Frontal cortex (tissue), 4 donors: ENCODE results near the gene KCNJ5. TPM values are rescaled to one million over a fixed set of nuclear protein-coding genes. Genes with fewer than 3 reads are reported as not detected.

Experiments used
- DNase-seq, 2 donors: peaks; one replicate each; pipeline ENCODE4 v3.0.0; 2012; ENCODE audit warnings: low spot score in 2 of 2
- FAIRE-seq: peaks from 2 replicates; lab custom pipeline; 2012; peaks lifted over from hg19 to GRCh38; lab: Jason Lieb, UNC
- total RNA-seq: library from RNA; depleted of rRNA; stranded (reverse); fragments of >200 nt; gene quantifications from one replicate; pipeline ENCODE4 v1.2.3, GENCODE V29; 2014
- donor health status: control.
- donor health status: control.
- donor health status: control.

Gene KCNJ5
- total RNA-seq, 1 donor from 2014 or later: 0.82 TPM

GRCh38 chr11:128892866-128893565 is 1.9 kb downstream of the KCNJ5 start:
- FAIRE-seq: no peak
- no peak for DNase-seq

DNA sequence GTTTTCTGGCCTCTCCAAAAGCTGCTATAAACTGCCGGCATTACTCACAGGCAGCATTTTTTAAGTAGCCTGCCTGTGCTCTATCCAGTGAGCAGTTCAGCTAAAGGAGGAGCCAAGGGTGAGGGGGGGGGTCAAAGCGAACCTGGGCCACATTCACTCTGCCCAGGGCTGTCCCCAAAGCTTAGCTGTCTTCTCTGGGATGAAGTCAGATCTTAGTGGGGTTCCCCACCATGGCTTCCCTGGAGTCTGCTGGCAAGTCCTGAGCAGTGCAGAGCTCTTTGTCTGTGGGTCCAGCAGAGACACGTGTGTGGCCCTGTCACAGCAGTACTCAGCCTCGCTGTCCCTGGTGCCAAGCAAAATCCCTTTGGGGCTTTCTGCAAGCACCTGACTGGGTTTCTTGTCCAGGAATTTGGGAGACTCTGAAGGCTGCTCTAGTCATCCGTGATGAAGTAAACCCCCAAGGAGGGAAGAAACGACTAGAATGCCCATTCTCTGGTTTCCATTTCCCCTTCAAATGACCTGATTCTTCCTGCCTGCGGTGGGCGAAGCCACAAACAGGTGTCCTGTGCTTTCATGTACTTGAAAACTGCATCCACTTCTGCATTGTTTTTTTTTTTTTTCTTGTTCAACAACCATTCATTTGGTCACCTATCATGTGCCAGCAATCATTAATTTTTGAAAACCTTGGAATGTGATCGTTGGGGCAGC is 2.6 kb downstream of the KCNJ5 start:
- FAIRE-seq (no peak), DNase-seq (no peak)

DNA sequence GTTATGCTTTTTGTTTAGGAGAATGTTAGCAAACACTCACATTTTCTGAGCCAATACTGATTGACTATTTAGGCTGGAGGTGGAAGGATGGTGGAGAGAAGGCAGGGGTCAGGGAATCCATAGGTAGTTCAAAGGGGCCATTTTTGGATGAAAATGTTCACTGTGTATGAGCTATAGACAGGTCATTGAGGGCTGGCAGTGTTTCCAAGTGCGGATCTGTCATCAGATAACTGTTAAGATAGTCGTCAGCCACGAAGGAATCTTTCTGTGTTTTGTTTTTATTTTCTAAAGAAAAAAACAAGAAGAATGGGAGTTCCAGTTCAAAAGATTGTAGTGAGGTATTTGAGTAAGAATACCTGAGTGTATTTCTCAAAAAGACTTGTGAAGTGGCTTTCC is 3.1 kb downstream of the KCNJ5 start:
- DNase-seq (no peak), FAIRE-seq (no peak)

DNA sequence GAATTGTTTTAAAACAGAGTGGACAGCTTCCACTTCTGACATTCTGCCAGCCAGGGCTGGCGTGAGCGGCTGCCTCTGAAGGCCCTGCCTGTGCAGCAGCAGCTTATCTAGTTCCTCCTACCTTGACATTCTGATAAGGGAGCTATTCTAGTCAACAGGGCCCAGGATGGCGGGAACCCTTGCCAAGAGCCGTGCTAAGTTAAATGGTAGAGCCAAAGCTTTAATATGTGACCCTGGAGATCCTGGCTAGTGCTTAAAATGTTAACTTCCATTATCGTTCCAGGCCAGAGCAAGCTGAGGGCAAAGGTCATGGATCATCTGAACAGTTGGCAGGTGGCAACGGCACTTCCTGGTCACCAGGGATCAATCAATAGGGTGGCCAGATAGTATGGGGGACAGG is 3.5 kb downstream of the KCNJ5 start:
- DNase-seq (no peak), FAIRE-seq (no peak)

- FAIRE-seq (no peak), DNase-seq (no peak)
Observed at GRCh38 chr11:128895526-128895925, 4.4 kb downstream of the KCNJ5 start.

- FAIRE-seq: no peak
- DNase-seq: no peak
Observed at GRCh38 chr11:128896356-128896755, 5.2 kb downstream of the KCNJ5 start.

GRCh38 chr11:128897826-128898225 is 6.7 kb downstream of the KCNJ5 start:
- DNase-seq: no peak
- FAIRE-seq: no peak

GRCh38 chr11:128898580-128899344 is 7.6 kb downstream of the KCNJ5 start:
- no peak for FAIRE-seq
- DNase-seq: no peak

- DNase-seq (no peak), FAIRE-seq (no peak)
Observed at GRCh38 chr11:128900468-128900867, 9.3 kb downstream of the KCNJ5 start.

- no peak for FAIRE-seq
- no peak for DNase-seq
Observed at GRCh38 chr11:128901653-128902514, 10.7 kb downstream of the KCNJ5 start.

GRCh38 chr11:128902515-128903066 is 11.4 kb downstream of the KCNJ5 start:
- no peak for DNase-seq

GRCh38 chr11:128903248-128904061 is 12.3 kb downstream of the KCNJ5 start:
- FAIRE-seq: no peak

More at GRCh38 chr11:128902515-128903066, 11.4 kb downstream of the KCNJ5 start:
- FAIRE-seq: no peak

GRCh38 chr11:128904303-128904655 is 13.1 kb downstream of the KCNJ5 start:
- DNase-seq (no peak), FAIRE-seq (no peak)

More at GRCh38 chr11:128903248-128904061, 12.3 kb downstream of the KCNJ5 start:
- no peak for DNase-seq

DNA sequence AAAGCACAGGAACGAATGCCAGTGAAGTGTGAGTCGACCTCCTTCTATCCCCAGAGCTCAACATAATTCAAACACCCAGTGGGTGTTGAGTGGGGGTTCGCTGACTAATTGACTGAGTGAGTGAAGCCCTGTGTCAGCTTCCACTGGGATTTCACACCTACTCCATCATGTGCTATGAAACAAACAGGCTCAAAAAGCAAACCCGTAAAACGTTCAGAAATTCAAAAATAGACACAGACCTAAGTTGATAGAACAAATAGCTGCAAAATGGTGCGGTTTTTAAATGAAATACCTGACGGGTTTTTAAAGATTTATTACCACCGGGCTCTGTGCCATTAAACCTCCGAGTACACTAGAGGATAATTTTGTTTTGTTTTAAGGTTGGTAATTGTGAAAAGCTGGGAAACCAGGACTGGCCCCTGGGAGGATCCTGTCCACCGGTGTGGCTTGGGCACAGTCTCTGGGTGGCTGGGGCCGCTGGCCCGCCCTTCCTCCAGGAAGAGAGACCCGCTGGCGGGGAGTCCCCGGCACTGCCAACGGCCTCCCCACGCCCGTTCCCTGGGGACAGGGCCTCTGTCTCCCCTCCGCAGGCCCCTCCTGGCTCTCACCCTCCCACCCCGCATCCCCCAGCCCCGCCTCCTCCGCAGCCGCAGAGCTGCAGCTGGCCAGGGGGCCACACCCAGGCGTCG is 13.6 kb downstream of the KCNJ5 start:
- DNase-seq: no peak
- no peak for FAIRE-seq

DNA sequence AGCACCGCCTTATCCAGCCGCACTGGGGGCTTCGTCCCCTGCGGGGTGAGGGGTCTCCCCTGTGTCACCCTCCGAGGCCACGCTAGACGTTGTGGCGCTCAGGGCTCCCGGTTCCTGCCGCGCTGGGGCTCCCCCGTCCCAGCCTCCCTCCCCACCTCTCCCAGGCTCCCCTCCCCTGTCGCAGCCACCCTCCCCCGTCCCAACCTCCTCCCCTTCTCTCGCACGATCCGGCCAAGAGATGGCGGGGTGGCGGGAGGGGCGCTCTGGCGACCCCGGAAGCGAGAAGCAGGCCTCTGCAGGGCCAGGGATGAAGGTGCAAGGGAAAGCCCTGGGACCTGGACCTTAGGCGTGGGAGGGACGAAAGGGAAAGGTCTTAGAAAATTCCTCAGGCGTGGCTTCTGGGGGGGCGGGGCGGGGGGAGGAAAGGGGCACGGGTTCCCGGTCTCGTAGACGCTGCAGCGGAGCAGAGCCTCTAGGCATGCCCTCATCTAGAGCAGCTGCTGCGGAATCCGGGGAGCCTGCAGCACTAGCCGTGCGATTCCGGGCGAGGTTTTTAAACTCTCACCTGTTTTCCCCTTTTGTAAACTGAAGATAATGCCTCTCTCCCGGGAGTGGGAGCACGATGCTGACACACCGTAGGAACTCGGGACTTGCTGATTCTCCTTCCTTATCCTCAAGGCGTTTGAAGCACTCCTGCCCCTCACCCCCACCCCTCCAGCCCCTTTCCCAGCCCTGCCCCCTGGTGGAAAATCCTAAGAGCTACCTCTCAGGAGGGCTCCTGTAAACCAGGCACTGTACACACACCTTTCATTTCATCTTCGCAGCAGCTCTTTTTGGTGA is 14.4 kb downstream of the KCNJ5 start:
- DNase-seq (peak in 1 of 2 donors; percentile 40), FAIRE-seq (no peak)

GRCh38 chr11:128906185-128907050 is 15.3 kb downstream of the KCNJ5 start:
- no peak for DNase-seq
- FAIRE-seq: no peak
